Peyer's patch (tissue), 4 donors: ENCODE data around the gene MPHOSPH10. TPM values are rescaled to one million over a fixed set of nuclear protein-coding genes. Genes with fewer than 3 reads are reported as not detected.
A peak's percentile ranks its signal among the peaks of the same experiment; 100 is the strongest.

ENCODE experiments used
- DNase-seq, 3 donors: peaks; one replicate each; pipeline ENCODE4 v3.0.0-alpha.2; 2017 to 2019
- H3K27ac ChIP-seq, 4 donors: fragments of 200-600 bp; sonication (generic); one replicate each; pipeline ENCODE4 v1.5.1; 2016 to 2019
- H3K27me3 ChIP-seq, 2 donors: fragments of 200-600 bp; sonication (generic); one replicate each; pipeline ENCODE4 v1.5.1; 2019
- H3K36me3 ChIP-seq, 3 donors: fragments of 200-600 bp; sonication (generic); one replicate each; pipeline ENCODE4 v1.5.1; 2016 to 2019
- H3K4me1 ChIP-seq, 4 donors: fragments of 200-600 bp; sonication (generic); one replicate each; pipeline ENCODE4 v1.5.1; 2016 to 2019
- H3K4me3 ChIP-seq, 4 donors: fragments of 200-600 bp; sonication (generic); 1 replicate in 3 of 4; 2 replicates in 1 of 4; pipeline ENCODE4 v1.5.1; 2016 to 2019; ENCODE audit warnings: mild to moderate bottlenecking in 1 of 4
- H3K9me3 ChIP-seq, 4 donors: fragments of 200-600 bp; sonication (generic); one replicate each; pipeline ENCODE4 v1.5.1; 2016 to 2019; ENCODE audit warnings: mild to moderate bottlenecking in 1 of 4
- POLR2A ChIP-seq, 2 donors: fragments of 450-650 bp; IDR thresholded peaks; one replicate each; pipeline ENCODE4 v1.5.1; 2017; ENCODE audit warnings: antibody characterized with exemption in 2 of 2, mild to moderate bottlenecking in 2 of 2, moderate library complexity in 2 of 2
- total RNA-seq, 4 donors: library from RNA; depleted of rRNA; stranded (reverse); fragments of >200 nt; gene quantifications; one replicate each; pipeline ENCODE4 v1.1.0, GENCODE V29; 2016
- TF ChIP-seq, protein P1 (sequence below), 6 experiments: fragments of 450-650 bp in 4 of 6; fragments of 200-600 bp in 2 of 6; sonication (generic) in 1 of 6; IDR thresholded peaks; one replicate each; pipeline ENCODE4 v1.5.1; 2017 to 2019; ENCODE audit warnings: antibody characterized with exemption in 6 of 6, mild to moderate bottlenecking in 3 of 6, moderate library complexity in 1 of 6

The MPHOSPH10 gene
- total RNA-seq, 4 donors from 2014 or later: 16.3 to 37.1 (median 20.7) TPM

DNA sequence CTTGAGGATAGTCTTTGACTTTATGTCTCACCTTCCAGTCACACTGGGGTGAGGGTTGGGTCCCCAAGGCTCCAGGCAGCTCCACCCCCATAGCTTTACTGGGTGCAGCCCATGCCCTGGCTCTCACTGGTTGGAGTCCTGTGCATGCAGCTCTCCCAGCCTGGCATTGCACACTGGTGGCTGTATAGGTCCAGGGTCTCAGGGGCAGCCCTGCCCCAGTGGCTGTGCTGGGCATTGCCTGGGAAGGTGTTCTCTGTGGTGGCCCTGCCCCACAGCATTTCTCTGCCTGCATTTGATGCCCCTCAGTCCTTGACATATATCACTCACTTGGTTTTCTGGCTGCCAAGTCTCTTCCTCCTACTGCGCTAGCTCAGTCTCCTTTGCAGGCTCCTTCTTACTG is 21.2 kb downstream of the MPHOSPH10 start:
- no peak for TF ChIP-seq POLR2A (IDR thresholded peaks at IDR 0.05)
- TF ChIP-seq, protein P1, sequence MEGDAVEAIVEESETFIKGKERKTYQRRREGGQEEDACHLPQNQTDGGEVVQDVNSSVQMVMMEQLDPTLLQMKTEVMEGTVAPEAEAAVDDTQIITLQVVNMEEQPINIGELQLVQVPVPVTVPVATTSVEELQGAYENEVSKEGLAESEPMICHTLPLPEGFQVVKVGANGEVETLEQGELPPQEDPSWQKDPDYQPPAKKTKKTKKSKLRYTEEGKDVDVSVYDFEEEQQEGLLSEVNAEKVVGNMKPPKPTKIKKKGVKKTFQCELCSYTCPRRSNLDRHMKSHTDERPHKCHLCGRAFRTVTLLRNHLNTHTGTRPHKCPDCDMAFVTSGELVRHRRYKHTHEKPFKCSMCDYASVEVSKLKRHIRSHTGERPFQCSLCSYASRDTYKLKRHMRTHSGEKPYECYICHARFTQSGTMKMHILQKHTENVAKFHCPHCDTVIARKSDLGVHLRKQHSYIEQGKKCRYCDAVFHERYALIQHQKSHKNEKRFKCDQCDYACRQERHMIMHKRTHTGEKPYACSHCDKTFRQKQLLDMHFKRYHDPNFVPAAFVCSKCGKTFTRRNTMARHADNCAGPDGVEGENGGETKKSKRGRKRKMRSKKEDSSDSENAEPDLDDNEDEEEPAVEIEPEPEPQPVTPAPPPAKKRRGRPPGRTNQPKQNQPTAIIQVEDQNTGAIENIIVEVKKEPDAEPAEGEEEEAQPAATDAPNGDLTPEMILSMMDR (IDR thresholded peaks at IDR 0.05): no peak
- no peak for DNase-seq
- H3K27ac ChIP-seq: no peak overlapping the region
- no peaks in the 10 kb centered on the region for H3K27me3 ChIP-seq
- H3K9me3 ChIP-seq: no peaks in the 10 kb centered on the region
- peaks cover 0 to 40% (median 0%) of the 10 kb centered on the region in 3 donors for H3K36me3 ChIP-seq
- no peaks in the 10 kb centered on the region for H3K4me1 ChIP-seq
- H3K4me3 ChIP-seq: no peak overlapping the region

DNA sequence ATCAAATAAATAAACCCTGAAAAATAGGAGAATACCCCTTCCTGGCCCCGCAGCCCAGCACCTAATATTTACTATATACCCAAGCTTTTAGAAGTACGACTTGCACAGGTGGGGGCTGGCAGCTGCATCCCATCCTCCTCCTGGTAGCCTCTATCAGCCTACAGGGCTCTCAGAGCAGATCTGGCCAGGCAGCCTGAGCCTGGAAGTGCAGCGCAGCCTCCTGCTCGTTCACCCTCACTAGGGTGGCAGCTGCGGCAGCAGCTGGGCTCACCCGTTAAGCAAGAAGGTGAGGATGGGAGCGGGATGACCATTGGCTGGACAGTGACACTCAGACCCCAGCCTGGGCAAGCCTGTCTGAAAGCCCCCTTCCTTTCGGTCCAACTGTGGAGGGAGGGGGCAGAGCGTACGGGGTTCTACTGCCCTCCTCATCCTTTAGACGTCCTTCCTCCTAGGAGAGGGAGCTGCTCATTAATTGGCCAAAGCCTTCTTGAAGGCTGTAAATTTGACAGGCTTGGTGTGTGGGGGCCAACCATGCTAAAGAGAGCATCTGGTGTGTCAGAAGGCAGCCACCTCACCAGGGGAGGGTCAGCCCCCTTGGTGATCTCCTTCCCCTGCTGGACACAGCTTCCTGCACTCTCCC is 23.3 kb downstream of the MPHOSPH10 start:
- no peaks in the 10 kb centered on the region for H3K9me3 ChIP-seq
- TF ChIP-seq, protein P1 (IDR thresholded peaks at IDR 0.05): no peak
- no peak for TF ChIP-seq POLR2A (IDR thresholded peaks at IDR 0.05)
- no peak overlapping the region for H3K4me3 ChIP-seq
- peaks cover 0 to 20% (median 0%) of the 10 kb centered on the region in 3 donors for H3K36me3 ChIP-seq
- H3K4me1 ChIP-seq: peaks cover 0 to 6% (median 2%) of the 10 kb centered on the region in 4 donors
- no peak overlapping the region for H3K27ac ChIP-seq
- no peaks in the 10 kb centered on the region for H3K27me3 ChIP-seq
- no peak for DNase-seq

DNA sequence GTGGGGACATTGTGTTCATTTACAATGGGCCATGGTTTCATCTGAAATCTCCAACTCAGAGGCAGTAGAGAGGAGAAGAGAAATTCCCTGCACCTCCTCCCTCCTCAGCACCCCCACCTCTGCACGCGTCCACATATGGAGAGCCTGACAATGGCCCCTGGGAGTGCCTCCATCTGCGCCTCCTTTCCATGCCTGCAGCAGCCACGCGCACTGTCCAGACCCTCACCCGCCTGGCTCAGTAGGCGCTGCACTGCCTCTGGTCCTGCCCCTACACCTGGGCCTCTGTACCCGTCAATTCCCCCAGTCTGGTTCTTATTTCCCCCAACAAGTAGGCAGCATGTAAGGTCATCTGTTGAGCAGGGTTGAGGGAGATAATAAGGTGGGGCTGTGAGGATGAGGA is 23.8 kb downstream of the MPHOSPH10 start:
- Histone ChIP-seq H3K27ac (no peak overlapping the region), H3K9me3 (no peaks in the 10 kb centered on the region), H3K27me3 (no peaks in the 10 kb centered on the region), H3K36me3 (peaks cover 0 to 14% (median 0%) of the 10 kb centered on the region in 3 donors), H3K4me1 (peaks cover 0 to 6% (median 2%) of the 10 kb centered on the region in 4 donors), H3K4me3 (no peak overlapping the region)
- DNase-seq: no peak
- TF ChIP-seq, protein P1 (IDR thresholded peaks at IDR 0.05): no peak
- no peak for TF ChIP-seq POLR2A (IDR thresholded peaks at IDR 0.05)

DNA sequence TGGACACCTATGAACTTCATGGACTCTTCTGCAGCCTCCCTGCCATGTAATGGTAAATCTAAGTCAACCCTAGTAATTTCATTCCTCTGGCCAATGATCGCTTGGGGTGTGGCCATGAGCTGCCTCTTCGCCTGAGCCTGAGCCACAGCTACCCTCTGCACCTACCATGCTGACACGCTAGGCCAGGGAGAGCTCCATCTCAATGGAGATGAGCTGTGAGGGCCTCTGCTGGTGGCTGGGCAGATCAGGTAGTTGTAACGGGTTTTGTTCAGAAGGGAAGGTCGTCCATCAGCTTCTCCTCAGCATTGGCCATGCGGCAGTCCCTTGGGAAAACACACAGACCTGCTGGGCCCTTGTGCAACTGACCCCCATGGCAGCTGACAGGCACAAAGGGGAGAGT is 24.4 kb downstream of the MPHOSPH10 start:
- H3K27me3 ChIP-seq: no peaks in the 10 kb centered on the region
- no peak for TF ChIP-seq POLR2A (IDR thresholded peaks at IDR 0.05)
- TF ChIP-seq, protein P1 (IDR thresholded peaks at IDR 0.05): peak in 2 of 6 experiments; percentile 25 to 27
- peaks cover 0 to 6% (median 2%) of the 10 kb centered on the region in 4 donors for H3K4me1 ChIP-seq
- H3K4me3 ChIP-seq: no peak overlapping the region
- no peak for DNase-seq
- no peak overlapping the region for H3K27ac ChIP-seq
- H3K9me3 ChIP-seq: no peaks in the 10 kb centered on the region
- H3K36me3 ChIP-seq: peaks cover 0 to 9% (median 0%) of the 10 kb centered on the region in 3 donors

DNA sequence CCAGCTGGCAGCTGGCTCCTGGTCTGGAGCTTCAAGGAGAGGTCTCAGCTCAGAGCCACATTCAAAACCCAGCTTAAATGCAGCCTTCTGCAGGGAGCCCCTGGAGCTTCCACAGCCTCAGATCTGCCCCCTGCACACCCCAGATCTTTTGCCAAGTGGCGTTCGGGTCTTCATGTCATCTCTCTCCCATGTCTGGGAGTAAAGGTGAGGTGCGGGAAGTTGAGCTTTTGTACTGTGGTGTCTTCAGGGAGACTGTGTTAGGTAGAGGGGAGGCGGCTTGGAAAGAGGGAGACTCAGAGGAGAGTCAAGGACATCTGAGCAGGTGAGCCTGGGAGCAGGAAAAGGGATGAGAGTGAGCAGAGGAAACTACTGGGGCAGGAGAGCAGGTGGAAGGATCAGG is 25.4 kb downstream of the MPHOSPH10 start:
- TF ChIP-seq, protein P1 (IDR thresholded peaks at IDR 0.05): no peak
- no peak for TF ChIP-seq POLR2A (IDR thresholded peaks at IDR 0.05)
- no peak for DNase-seq
- no peaks in the 10 kb centered on the region for H3K36me3 ChIP-seq
- H3K9me3 ChIP-seq: no peaks in the 10 kb centered on the region
- no peak overlapping the region for H3K27ac ChIP-seq
- peaks cover 0 to 6% (median 2%) of the 10 kb centered on the region in 4 donors for H3K4me1 ChIP-seq
- H3K4me3 ChIP-seq: no peak overlapping the region
- no peaks in the 10 kb centered on the region for H3K27me3 ChIP-seq
